ENCODE measurements around the gene ST3GAL6. TPM values are rescaled to one million over a fixed set of nuclear protein-coding genes. Genes with fewer than 3 reads are reported as not detected.

The ST3GAL6 gene
- total RNA-seq, 4 donors from 2014 or later, result 1.6 to 6.6 (median 2.5) TPM

DNA sequence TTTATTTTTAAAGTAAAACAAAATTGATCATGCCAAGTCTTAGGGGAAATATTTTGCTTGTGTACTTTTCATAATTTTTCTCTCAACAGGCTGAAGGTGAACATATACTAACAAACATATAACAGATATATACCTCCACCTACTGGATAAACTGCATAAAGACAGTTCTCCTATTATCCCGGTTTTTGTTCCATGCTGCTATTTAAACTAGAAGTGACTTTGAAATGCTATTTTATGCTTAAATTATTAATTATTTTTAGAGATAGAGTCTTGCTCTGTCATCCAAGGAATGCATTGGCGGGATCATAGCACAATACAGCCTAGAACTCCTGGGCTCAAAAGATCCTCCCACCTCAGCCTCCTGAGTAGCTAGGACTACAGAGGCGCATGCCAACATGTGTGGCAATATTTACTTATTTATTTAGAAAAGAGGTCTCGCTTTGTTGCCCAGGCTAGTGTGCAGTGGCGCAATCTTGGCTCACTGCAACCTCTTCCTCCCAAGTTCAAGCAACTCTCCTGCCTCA, 49.8 kb downstream of the ST3GAL6 start:
- Histone ChIP-seq H3K9me3 (no peaks in the 10 kb centered on the region), H3K4me3 (no peak overlapping the region), H3K4me1 (no peaks in the 10 kb centered on the region), H3K27ac (no peak overlapping the region), H3K36me3 (no peaks in the 10 kb centered on the region), H3K27me3 (no peaks in the 10 kb centered on the region)
- no peak for DNase-seq
- TF ChIP-seq POLR2A (IDR thresholded peaks at IDR 0.05), result no peak
- TF ChIP-seq, protein P1, sequence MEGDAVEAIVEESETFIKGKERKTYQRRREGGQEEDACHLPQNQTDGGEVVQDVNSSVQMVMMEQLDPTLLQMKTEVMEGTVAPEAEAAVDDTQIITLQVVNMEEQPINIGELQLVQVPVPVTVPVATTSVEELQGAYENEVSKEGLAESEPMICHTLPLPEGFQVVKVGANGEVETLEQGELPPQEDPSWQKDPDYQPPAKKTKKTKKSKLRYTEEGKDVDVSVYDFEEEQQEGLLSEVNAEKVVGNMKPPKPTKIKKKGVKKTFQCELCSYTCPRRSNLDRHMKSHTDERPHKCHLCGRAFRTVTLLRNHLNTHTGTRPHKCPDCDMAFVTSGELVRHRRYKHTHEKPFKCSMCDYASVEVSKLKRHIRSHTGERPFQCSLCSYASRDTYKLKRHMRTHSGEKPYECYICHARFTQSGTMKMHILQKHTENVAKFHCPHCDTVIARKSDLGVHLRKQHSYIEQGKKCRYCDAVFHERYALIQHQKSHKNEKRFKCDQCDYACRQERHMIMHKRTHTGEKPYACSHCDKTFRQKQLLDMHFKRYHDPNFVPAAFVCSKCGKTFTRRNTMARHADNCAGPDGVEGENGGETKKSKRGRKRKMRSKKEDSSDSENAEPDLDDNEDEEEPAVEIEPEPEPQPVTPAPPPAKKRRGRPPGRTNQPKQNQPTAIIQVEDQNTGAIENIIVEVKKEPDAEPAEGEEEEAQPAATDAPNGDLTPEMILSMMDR (IDR thresholded peaks at IDR 0.05), result peak in 5 of 6 experiments; percentile 21 to 62 (median 59)

DNA sequence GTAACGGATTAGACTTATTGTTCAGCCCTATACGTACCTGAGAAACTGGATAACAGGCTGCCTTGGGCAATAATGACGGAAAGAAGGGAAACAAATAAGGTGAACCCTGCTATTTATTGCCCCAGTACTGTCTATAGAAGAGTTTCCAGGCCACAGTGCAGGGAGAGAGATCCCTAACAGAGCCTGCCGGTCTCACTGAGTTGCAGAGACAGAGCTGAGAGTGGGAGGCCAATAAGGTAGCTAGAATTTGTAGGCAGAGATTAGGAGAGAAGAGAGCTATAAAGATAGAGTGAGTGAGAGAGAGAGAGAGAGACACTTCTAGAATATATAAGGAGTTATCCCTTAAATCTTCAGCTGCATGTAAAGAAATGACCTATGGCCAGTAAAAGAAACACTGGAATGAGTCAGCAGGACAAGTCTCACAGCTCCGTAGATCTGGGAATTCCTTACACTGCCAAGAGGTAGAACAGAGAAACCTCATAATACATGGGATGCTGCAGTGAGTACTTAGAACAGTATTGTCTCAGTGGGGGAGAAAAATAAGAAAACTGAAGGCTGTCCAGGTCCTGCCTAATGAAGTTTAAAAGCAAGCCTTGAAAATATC, 51.8 kb downstream of the ST3GAL6 start:
- Histone ChIP-seq H3K27ac (no peak overlapping the region), H3K4me1 (no peaks in the 10 kb centered on the region), H3K27me3 (no peaks in the 10 kb centered on the region), H3K9me3 (no peaks in the 10 kb centered on the region), H3K4me3 (no peak overlapping the region), H3K36me3 (no peaks in the 10 kb centered on the region)
- TF ChIP-seq, protein P1 (IDR thresholded peaks at IDR 0.05), result no peak
- no peak for TF ChIP-seq POLR2A (IDR thresholded peaks at IDR 0.05)
- no peak for DNase-seq

DNA sequence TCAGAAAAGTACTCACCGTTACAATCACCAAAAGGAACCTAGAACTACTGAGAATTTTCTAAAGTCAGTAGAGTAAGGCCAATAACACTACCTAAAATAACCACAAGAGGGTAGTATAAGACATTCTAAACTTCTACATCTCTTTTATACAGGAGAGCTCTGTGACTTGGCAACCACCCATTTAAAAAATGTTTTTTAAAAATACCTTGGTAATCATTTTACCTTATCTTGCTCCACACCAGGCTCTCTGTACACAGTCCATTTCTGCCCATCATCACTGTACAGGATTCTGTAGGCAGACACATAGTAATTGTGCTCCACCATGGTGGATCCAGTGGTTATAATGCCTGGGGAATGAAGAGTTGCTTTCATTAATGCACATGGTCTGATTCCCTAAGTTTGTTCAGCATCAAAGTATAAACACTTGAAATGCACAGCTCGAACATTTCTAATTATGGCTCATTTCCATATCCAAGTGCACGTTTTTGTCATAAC, 54.5 kb downstream of the ST3GAL6 start:
- Histone ChIP-seq H3K4me1 (no peaks in the 10 kb centered on the region), H3K27ac (no peak overlapping the region), H3K27me3 (no peaks in the 10 kb centered on the region), H3K9me3 (no peaks in the 10 kb centered on the region), H3K36me3 (no peaks in the 10 kb centered on the region), H3K4me3 (no peak overlapping the region)
- no peak for DNase-seq
- TF ChIP-seq, protein P1 (IDR thresholded peaks at IDR 0.05), result peak; percentile 47 to 79 (median 69)
- no peak for TF ChIP-seq POLR2A (IDR thresholded peaks at IDR 0.05)

DNA sequence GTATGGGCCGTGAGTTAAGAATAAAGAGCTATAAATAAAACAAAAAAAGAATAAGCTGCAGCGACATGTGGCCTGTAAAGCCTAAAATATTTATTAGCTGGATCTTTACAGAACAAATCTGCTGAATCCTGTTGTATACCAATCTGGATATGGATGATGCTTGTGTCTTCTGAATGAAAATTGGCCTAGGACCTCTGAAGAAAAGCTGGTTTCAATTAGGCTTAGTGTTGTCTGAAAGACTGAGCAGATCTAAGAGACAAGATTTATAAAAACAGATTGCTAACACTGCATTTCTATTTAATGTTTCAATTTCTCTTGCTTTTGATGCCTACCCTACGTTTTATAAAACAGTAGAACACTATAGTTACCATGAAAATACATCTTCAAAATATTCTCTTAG, 57.9 kb downstream of the ST3GAL6 start:
- Histone ChIP-seq H3K9me3 (no peaks in the 10 kb centered on the region), H3K27ac (no peak overlapping the region), H3K27me3 (no peaks in the 10 kb centered on the region), H3K4me3 (no peak overlapping the region), H3K36me3 (no peaks in the 10 kb centered on the region), H3K4me1 (no peaks in the 10 kb centered on the region)
- TF ChIP-seq POLR2A (IDR thresholded peaks at IDR 0.05), result no peak
- TF ChIP-seq, protein P1 (IDR thresholded peaks at IDR 0.05), result no peak
- no peak for DNase-seq

DNA sequence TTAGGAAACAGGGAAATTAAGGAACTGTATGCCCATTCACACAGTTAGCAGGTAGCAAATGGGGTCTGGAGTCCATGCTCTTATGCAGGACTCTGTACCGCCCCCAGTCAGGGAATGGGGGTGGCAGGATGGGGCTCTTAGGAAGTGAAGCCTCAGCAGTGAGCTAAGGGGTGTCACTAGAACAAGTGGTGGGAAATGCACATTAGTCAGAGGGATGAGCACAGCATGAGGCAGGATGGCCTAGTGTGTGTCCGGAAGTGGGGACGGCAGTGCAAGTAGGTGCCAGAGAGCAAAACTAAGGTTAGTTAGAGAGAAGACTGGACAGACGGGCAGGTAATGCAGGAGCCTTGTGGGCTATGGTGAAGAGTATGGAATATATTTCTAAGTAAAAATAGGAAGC, 60.7 kb downstream of the ST3GAL6 start:
- H3K36me3 ChIP-seq, result no peaks in the 10 kb centered on the region
- DNase-seq, result no peak

More for the DNA sequence above, 60.7 kb downstream of the ST3GAL6 start:
- Histone ChIP-seq H3K4me1 (no peaks in the 10 kb centered on the region), H3K4me3 (no peak overlapping the region), H3K27ac (no peak overlapping the region), H3K27me3 (no peaks in the 10 kb centered on the region), H3K9me3 (no peaks in the 10 kb centered on the region)
- TF ChIP-seq POLR2A (IDR thresholded peaks at IDR 0.05), result no peak
- TF ChIP-seq, protein P1 (IDR thresholded peaks at IDR 0.05), result no peak

Measured in Peyer's patch (tissue), 4 donors.